Activated CD4-positive, alpha-beta T cell treated with anti-CD3 and anti-CD28 coated beads, Interleukin-2, Interleukin-6, amounts not matched to agents 100 ng/mL and 50 ng/mL, durations not matched to agents 16 hours and 8 hours (primary cell): ENCODE data around the gene APCDD1L.
"Not testable (repeated sequence)": the region's sequence is repeated elsewhere in the genome, so short reads cannot be mapped to it uniquely, and the experiment has no call there.

Source experiments
- DNase-seq: peaks from one replicate; pipeline ENCODE4 v3.0.0-alpha.2; 2020

APCDD1L gene

GRCh38 chr20:58436868-58437645 is 78.1 kb downstream of the APCDD1L start:
- peak; percentile 10 for DNase-seq

GRCh38 chr20:58435237-58435636 is 80.0 kb downstream of the APCDD1L start:
- no peak for DNase-seq

- no peak for DNase-seq
Measured at GRCh38 chr20:58434326-58434725, 80.9 kb downstream of the APCDD1L start.

GRCh38 chr20:58433759-58434158 is 81.4 kb downstream of the APCDD1L start:
- no peak for DNase-seq

- DNase-seq: no peak
Measured at GRCh38 chr20:58433029-58433647, 82.1 kb downstream of the APCDD1L start.

- DNase-seq: no peak
Measured at GRCh38 chr20:58432186-58432954, 82.8 kb downstream of the APCDD1L start.

- DNase-seq: no peak
Measured at GRCh38 chr20:58431134-58431533, 84.1 kb downstream of the APCDD1L start.

- DNase-seq: no peak
Measured at GRCh38 chr20:58429303-58429702, 85.9 kb downstream of the APCDD1L start.

- no peak for DNase-seq
Measured at GRCh38 chr20:58428364-58428763, 86.8 kb downstream of the APCDD1L start.

GRCh38 chr20:58427571-58427970 is 87.6 kb downstream of the APCDD1L start:
- DNase-seq: not testable (repeated sequence)

GRCh38 chr20:58424218-58424969 is 90.8 kb downstream of the APCDD1L start:
- DNase-seq: no peak

- DNase-seq: no peak
Measured at GRCh38 chr20:58421497-58421850, 93.7 kb downstream of the APCDD1L start.

- DNase-seq: no peak
Measured at GRCh38 chr20:58420798-58421496, 94.3 kb downstream of the APCDD1L start.

GRCh38 chr20:58418949-58419748 is 96.0 kb downstream of the APCDD1L start:
- no peak for DNase-seq

- DNase-seq: no peak
Measured at GRCh38 chr20:58417438-58417837, 97.8 kb downstream of the APCDD1L start.

- DNase-seq: no peak
Measured at GRCh38 chr20:58416835-58417234, 98.4 kb downstream of the APCDD1L start.

GRCh38 chr20:58416057-58416456 is 99.1 kb downstream of the APCDD1L start:
- no peak for DNase-seq

- not testable (repeated sequence) for DNase-seq
Measured at GRCh38 chr20:58414786-58415185, 100.4 kb downstream of the APCDD1L start.

GRCh38 chr20:58414216-58414615 is 101.0 kb downstream of the APCDD1L start:
- DNase-seq: not testable (repeated sequence)
